HG03442 (cell line): Measurements from ENCODE around the gene CCDC150.
A peak's percentile ranks its signal among the peaks of the same experiment; 100 is the strongest.
"Not testable (repeated sequence)": the region's sequence is repeated elsewhere in the genome, so short reads cannot be mapped to it uniquely, and the experiment has no call there.

Experiments
- ATAC-seq: cut with Tn5 transposase; IDR thresholded peaks from one replicate; pipeline ENCODE4 v1.9.1; 2021; ENCODE audit warnings: mild to moderate bottlenecking, moderate library complexity; ENCODE audit not compliant: unreplicated experiment

The CCDC150 gene

DNA sequence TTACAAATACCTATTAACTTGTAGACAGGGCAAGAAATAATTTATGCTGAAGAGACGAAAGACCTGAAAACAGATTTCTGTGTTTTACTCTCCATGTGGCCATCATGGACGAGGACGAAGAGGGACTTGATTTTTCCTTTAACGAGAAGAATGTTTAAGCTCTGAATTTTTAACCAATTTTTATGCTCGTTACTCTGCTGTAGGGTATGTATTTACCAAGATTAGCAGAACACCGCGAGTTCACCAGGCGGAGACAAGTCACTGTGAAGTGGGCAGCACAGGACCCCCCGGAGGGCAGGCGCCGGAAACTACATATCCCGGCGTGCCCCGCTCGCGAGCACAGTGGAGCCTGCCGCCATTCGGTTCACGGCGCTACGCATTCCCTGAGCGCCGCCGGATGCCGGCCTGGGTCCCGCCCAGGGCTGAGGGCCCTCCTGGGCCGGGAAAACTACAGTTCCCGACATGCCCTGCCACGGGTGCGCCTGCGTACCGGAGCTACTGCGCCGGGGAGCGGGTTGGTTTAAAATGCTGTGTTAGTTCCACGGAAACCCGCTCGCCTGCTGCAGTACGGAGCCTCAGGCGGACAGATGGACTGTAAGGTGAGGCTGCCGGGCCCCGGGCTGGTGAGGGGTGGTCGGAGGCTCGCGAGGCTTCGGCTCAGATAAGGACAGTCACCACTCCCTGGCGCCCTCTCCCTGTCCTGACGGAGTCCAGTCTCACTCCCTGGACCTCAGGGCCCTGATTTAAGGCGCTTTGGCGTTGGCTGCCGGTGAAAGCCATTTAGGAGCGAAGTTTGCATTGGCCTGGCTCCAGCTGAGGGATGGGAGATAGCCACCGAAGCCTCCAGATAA is at the start of gene CCDC150:
Gene CCDC150 (plus strand): TSS at position 536 of the 851 bp plus-strand sequence. CDS start 52 bp downstream, at position 588.
- peak; percentile 99 for ATAC-seq

- no peak for ATAC-seq
Observed at GRCh38 chr2:196590286-196590685, 49.2 kb upstream of the CCDC150 start.

DNA sequence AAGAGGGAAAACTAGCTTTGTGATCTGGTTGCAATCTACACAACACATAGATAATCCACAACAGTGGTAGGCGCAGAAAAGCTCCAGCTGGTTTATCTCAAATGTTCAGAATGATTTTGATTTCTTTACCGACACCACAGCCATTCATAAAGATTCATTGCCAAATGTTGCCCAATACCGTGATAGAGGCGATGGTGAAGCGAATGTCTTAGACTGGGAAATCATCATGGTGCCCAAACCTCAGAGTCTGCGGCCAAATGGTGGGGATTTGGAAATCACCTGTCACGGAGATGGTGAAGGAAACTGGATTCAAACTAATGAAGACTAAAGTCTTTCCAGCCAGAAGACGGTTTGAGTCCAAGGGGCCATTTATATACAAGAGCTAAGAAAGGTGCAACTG is 48.5 kb upstream of the CCDC150 start:
- ATAC-seq = no peak

GRCh38 chr2:196591621-196592022 is 47.9 kb upstream of the CCDC150 start:
- no peak for ATAC-seq

DNA sequence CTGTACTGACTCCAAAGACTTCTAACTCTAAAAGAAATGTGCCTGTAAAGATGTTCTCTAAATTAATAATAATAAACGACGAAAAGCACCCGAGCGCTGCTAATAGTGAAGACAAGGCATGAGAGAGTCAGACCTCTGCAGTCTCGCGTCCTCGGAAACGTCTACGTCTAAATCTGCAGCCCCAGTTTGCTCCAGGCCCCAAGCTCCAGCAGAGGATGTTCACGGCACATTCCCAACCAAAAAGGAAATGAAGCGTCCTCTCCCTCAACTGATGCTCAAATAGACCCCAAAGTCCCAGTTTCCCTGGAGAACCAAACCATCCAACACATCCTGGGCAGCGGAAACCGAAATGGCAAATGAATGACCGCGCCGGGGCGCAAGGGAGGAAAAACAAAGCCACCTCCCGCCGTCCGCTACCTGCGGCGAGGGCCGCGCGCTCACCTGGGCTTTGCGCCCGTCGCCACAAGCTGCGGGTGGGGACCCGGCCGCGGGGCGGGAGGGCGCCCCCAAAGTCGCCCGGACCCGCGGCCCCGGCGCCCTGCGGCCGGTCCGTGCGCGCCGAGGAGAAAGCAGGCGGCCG is 47.1 kb upstream of the CCDC150 start:
- ATAC-seq = peak; percentile 17

- ATAC-seq = peak; percentile 62
Observed at GRCh38 chr2:196592911-196593881, 46.3 kb upstream of the CCDC150 start, which contains the start of gene HECW2. Gene HECW2, minus strand, starts transcription at chr2:196593554.

DNA sequence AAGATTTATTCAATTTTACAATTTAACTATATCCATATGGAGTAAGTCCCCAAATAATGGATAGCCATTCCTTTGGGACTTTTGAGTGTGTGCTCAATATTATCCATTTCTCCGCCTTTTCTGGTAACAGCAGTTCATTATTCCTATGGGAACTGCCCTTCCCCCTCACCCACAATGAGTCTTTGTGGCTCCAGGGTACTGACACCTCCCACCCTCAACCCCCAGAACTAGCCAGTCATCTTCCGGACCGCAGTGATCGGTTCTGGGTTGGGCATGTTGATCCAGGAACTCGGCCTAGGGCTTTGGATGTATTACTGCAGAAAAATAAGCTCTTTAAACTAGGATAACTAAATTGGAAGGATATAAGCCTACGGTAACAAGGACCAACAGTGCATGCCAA is 45.4 kb upstream of the CCDC150 start:
- ATAC-seq = no peak

- ATAC-seq = no peak
Observed at GRCh38 chr2:196597531-196597930, 42.0 kb upstream of the CCDC150 start.

GRCh38 chr2:196598412-196598811 is 41.1 kb upstream of the CCDC150 start:
- ATAC-seq = no peak

DNA sequence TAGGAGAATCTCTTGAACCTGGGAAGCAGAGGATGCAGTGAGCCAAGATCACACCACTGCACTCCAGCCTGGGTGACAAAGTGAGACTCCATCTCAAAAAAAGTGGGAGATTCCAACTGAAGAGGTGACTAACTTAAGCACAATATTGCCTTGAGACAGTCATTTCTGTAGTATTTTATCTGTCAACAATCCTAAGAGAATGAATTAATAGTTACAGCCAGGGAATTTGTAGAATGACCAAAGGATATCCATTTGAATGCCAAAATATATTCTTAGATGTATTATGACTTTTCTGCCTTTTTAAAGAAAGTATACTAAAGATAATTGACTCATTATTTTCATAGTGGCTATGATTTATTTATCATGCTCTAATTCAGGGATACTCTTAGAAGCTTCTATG is 40.7 kb upstream of the CCDC150 start:
- no peak for ATAC-seq

DNA sequence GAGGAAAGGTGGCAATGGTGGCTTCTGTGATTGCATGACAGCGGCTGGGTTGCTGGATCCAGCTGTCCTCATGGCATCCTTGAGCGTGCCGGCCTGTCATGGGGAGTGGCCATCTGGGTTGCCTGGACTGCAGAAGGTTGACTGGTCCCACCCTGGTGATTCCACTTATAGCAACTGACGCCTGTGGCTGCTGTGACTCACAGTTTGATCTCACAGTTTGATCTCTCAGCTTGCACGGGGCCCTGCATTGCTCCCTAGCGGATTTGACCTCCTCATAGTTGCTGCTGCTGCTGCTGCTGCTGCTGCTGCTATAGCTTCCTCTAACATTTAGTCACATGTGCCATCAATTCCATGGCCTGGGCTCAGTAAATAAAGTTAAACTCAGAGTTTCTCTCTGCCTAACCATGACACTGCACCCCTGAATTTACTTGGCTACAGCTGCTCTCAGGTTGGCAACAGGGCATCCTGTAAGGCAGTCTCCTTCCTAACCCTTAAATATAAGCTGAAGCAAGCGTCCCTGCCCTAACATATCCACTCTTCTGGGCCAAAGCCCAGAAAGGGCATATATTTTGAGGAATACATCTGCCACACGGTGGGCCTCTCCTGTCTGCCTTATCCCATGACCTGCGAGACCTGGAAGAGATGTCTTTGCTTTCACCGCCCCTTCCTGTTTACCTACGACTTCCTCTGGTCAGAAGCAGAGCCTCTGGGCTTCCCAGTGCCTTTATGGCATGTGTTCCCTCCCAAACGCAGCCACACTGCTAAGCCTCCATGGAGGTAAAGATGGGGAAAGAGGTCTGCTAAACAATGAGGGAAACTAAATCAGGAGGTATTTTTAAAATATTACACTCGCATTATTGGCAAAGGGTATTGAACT is 37.8 kb upstream of the CCDC150 start:
- no peak for ATAC-seq

GRCh38 chr2:196604196-196604595 is 35.3 kb upstream of the CCDC150 start:
- no peak for ATAC-seq

DNA sequence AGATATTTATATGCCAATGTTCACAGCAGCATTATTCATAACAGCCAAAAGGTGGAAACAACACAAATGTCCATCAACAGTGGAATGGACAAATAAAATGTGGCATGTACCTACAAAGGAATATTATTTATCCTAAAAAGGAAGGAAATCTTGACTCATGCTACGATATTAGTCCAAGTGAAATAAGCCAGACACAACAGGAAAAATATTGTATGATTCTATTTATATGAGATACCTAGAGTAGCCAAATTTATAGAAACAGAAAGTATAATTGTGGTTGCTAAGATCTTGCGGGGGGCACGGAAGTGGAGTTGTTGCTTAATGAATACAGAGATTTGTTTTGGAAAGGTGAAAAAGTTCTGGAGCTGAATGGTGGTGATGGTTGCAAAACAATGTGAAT is 33.0 kb upstream of the CCDC150 start:
- no peak for ATAC-seq

DNA sequence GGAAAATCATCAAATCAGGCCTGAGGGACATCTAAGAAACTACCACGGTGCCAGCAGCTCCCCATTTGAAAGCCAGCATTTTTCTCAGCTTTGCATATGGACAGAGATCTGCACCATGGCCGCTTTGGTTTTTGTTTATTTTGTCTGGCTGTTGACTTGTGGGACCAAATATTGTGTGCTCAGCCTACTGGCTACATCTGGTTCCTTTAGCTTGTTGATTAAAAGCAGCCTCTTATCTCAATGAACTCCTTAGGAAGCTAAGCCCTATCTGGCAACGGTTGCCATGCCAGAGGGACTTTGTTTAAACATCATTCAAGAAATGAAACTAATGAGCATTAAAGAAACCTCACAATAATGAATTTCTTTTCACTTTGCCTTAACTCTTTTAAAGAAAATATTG is 32.4 kb upstream of the CCDC150 start:
- ATAC-seq = no peak

DNA sequence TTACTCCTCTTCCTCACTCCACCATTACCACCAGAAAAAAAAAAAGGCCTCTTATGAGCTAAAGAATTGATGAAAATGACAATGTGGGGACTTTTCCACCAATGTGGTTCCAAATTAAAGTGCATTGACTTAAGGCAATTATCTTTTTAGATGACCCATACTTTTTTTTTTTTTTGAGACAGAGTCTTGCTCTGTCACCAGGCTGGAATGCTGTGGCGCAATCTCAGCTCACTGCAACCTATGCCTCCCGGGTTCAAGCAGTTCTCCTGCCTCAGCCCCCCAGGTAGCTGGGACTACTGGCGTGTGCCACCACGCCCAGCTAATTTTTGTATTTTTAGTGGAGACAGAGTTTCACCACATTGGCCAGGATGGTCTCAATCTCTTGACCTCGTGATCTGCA is 31.6 kb upstream of the CCDC150 start:
- ATAC-seq = not testable (repeated sequence)

GRCh38 chr2:196609806-196610205 is 29.7 kb upstream of the CCDC150 start:
- ATAC-seq = no peak

GRCh38 chr2:196610796-196611195 is 28.7 kb upstream of the CCDC150 start:
- ATAC-seq = no peak

- ATAC-seq = no peak
Observed at GRCh38 chr2:196613302-196613701, 26.2 kb upstream of the CCDC150 start.

DNA sequence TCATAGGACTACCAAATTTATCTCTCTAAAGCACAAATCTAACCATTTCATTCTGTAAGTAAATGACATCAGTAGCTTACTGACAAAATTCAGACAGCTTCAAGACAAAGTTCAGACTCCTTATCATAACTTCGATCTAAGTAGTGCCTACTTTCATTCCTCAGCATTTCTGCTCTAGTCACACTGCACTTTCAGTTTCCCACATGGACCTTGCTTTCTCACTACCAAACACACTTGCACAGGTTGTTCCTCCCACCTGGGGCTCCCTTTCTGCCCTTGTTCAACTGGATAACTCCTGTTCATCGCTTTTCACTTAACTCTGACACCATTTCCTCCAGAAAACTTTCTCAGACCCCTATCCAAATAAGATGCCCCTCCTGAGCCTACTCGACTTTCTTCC is 22.1 kb upstream of the CCDC150 start:
- no peak for ATAC-seq

DNA sequence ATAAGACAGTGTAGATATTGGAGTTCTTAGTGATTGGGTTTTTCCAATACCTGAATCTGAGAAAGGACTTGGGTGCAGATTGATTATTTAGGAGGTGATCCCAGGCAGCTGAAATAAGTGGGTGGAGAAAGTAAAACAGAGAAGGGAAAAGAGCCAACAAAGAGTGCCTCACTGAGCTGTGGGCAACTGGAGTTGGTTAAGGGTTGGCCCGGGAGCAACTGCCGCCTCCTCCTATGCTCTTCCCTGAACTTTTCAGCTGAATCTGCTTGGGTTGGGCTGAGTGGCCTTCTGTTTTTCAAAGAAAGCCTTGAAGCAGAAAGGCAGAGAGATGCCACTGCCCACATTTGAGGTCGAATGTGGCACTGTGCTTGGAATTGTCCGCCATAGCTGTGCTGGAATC is 20.9 kb upstream of the CCDC150 start:
- no peak for ATAC-seq
